Activated naive CD4-positive, alpha-beta T cell (primary cell): ENCODE measurements around the gene AGRP.

Experiments
- DNase-seq, 4 experiments: peaks; one replicate each; lab custom pipeline; 2025; lab: John Stamatoyannopoulos, UW

AGRP gene

DNA sequence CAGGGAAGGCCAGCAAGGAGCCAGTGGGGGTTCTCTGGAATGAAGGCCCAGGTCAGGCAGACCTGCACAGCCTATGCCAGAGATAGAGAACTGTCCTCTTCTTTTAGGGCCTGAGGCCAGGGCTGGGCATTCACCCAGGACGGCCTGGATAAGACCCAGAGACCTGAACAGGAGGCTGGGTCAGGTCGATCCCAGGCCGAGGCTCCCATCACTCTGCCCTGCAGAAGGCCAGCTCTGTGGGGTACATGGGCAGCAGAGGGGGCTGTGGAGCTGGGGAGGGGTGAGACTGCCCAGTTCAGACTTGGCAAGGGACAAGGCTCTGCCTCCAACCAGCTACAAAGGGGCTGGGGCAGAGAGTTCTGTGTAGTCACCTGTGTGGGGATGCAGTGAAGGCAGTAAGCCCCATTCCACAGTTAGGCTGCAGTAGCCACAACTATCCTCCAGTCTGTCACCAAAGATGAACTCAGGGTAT, 37.9 kb downstream of the AGRP start:
- no peak for DNase-seq

DNA sequence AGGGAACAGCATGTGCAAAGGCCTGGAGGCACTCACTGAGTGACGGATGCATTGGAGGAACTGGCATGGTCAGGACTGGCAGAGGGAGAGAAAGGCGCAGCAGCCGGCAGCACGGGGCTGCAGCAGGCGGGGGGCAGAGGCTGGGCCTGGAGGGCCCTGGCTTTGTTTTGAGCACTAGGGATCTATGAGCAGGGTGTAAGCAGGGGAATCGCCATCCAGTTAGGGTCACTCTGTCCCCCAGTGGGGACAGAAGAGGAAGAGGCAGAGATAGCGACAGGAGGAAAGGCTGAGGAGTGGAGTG, 38.3 kb downstream of the AGRP start:
- no peak for DNase-seq

DNA sequence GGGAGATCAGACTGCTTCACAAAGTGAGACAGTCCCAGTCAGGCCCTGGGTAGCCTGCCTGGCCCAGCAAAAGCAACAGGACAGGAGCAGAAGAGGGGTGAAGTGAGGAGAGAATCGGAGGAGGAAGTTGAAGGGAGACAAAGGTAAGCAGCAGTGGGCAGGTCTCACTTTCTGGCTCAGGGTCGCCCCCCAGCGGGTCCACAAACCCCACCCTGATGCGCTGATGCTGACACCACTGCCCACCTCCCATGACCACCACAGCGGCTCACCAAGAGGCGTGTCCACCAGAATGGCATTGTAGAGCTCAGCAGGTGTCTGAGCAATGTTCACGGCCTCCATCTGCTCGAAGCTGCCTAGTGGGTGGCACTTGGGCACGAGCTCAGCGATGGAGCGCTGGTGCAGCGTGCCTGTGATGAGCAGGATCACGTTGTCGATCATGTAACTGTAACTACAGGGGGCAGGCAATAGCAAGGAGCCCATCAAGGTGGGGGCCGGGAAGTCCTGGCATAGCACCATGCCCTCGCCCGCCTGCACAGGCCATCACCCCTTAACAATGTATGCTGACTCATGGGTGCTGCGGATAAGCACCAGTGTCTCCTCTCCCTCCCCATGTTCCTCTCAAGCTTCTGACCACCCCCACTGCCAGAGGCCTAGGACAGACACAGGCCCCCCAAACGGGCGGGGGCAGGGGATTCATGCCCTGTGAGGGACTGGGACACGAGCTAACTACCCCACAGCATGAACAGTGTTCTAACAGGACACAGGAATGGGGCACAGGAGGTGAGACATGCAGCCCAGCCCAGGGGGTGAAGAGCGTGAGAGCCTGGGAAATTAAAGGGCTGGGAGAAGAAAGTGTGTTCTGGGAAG, 38.9 kb downstream of the AGRP start:
- no peak for DNase-seq

DNA sequence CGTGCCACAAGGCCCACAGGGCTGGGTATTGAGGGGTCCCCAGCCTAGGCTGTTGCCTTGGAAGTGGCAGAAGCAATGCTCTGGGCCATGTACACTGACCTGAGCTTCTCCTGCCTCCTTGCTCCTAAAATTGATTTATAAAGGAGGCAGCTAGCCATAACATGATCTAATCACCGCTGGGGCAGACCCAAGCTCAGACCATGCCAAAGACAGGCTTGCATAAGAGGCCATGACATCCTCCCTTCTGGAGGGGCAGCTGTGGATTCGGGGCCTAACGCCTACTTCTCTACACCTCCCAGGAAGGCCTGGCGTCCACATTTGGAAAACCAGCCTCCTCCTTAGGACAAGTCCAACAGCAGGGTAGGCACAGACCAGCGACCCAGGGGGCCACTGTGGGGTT, 40.1 kb downstream of the AGRP start:
- no peak for DNase-seq

GRCh38 chr16:67442581-67443255, 40.6 kb downstream of the AGRP start:
- no peak for DNase-seq

- DNase-seq, result no peak
These were observed 41.4 kb downstream of the AGRP start for GRCh38 chr16:67441907-67442306.

GRCh38 chr16:67441271-67441753, 42.0 kb downstream of the AGRP start:
- DNase-seq, result no peak

- no peak for DNase-seq
These were observed 44.4 kb downstream of the AGRP start for GRCh38 chr16:67438824-67439393.

DNA sequence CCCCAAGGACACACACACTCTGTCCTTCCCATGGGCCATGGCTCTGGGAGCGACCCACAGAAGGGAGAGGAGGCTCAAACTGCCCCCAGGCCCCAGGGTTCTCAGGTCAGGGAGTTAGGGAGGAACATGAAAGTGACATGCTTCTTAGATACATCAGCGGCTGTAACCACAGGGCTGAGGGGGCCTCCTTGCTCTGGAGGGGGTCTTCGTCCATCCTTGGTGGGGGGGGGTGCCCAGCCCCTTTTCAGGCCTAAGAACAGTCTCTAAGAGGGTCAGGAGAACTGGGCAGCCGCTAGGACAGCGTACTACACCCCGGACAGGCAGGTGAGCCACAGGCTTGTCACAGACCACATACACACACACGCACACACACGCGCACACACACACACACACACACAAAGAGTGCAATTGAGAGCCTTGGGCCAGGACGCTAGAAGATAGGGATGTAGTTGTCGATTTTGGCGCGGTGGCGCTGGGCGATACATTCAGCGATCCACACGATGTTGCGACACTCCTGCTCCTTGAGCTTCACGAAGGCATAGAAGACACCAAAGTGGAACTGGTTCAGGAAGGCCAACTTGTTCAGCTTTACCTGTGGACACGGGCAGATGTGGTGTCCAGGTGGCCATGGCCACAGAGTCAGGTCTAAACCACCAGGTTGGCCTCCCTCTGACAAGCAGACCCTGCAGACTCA, 45.1 kb downstream of the AGRP start:
- no peak for DNase-seq

GRCh38 chr16:67437513-67437912, 45.8 kb downstream of the AGRP start:
- no peak for DNase-seq

DNA sequence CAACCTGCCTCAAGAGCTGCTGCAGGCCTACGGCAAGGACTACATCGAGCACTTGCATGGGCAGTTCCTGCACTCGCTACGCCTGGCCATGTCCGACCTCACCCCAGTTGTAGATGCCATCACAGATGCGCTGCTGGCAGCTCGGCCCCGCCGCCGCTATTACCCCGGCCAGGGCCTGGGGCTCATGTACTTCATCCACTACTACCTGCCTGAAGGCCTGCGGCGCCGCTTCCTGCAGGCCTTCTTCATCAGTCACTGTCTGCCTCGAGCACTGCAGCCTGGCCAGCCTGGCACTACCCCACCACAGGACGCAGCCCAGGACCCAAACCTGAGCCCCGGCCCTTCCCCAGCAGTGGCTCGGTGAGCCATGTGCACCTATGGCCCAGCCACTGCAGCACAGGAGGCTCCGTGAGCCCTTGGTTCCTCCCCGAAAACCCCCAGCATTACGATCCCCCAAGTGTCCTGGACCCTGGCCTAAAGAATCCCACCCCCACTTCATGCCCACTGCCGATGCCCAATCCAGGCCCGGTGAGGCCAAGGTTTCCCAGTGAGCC, 46.6 kb downstream of the AGRP start:
- no peak for DNase-seq

DNA sequence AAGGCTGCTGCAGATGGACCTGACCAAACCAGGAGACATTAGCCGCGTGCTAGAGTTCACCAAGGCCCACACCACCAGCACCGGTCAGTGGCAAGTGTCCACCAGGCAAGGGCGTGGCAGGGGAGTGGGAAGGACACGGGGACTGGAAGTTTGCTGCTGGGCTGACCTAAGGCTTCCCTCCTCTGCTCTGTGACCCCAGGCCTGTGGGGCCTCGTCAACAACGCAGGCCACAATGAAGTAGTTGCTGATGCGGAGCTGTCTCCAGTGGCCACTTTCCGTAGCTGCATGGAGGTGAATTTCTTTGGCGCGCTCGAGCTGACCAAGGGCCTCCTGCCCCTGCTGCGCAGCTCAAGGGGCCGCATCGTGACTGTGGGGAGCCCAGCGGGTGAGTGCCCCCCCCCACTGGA, 47.6 kb downstream of the AGRP start:
- DNase-seq, result no peak

GRCh38 chr16:67433131-67433719, 50.1 kb downstream of the AGRP start:
- no peak for DNase-seq
